K562 (cell line): Measurements from ENCODE around the gene INPP5E. TPM values are rescaled to one million over a fixed set of nuclear protein-coding genes. Genes with fewer than 3 reads are reported as not detected.

ENCODE experiments used
- ATAC-seq: fragments of 200-7000 bp; cut with Tn5 transposase; 3 replicates; pipeline ENCODE4 v1.9.1; 2020; ENCODE audit warnings: moderate library complexity
- BruUV-seq: library from RNA; stranded (reverse); fragments of 400-500 nt; replicated peaks from 2 replicates; lab custom pipeline; 2021; lab: Mats Ljungman, UMichigan
- CTCF ChIA-PET: fragments of 300-600 bp; formaldehyde crosslinking; extraction: SDS; loops from one replicate; lab custom pipeline; 2021; ENCODE audit warnings: low intra/inter-chr PET ratio; lab: Yijun Ruan, JAX
- POLR2A ChIA-PET: fragments of 300-600, 350-650 bp; sonication (Branson Sonifier 250); formaldehyde crosslinking; extraction: SDS; loops from one replicate; lab custom pipeline; 2021; ENCODE audit warnings: antibody characterized with exemption, inconsistent platforms; lab: Yijun Ruan, JAX
- DNase-seq, 4 experiments: peaks; one replicate each; pipeline versions ENCODE4 v3.0.0 to v3.0.0-alpha.2; 2011 to 2018; ENCODE audit warnings: low spot score in 3 of 4, mixed read lengths in 3 of 4; ENCODE audit errors: extremely low read depth in 1 of 4
- FAIRE-seq: peaks from 2 replicates; lab custom pipeline; 2011; peaks lifted over from hg19 to GRCh38; lab: Jason Lieb, UNC
- H2AFZ ChIP-seq: 2 replicates; pipeline ENCODE4 v1.6.0; 2011; ENCODE audit warnings: low read depth, low read length, control low read depth, inconsistent platforms
- H3K27ac ChIP-seq: fragments of 200-600 bp; 3 replicates; pipeline ENCODE4 v1.8.0; 2011; ENCODE audit warnings: low read depth, mild to moderate bottlenecking, control low read depth, inconsistent platforms, low read length, moderate library complexity, mixed read lengths; ENCODE audit errors: extremely low read depth
- H3K27me3 ChIP-seq, 2 experiments: fragments of 300-600 bp in 1 of 2; 2 replicates in 1 of 2; 3 replicates in 1 of 2; pipeline versions ENCODE4 v1.6.0 to v1.8.0; 2011; ENCODE audit warnings: inconsistent platforms in 2 of 2, low read length in 2 of 2, mild to moderate bottlenecking in 1 of 2, mixed read lengths in 1 of 2, moderate library complexity in 1 of 2; ENCODE audit not compliant: control insufficient read depth in 2 of 2, insufficient read depth in 2 of 2
- H3K36me3 ChIP-seq: fragments of 300-600 bp; 3 replicates; pipeline ENCODE4 v1.8.0; 2011; ENCODE audit warnings: mild to moderate bottlenecking, low read length, inconsistent platforms; ENCODE audit not compliant: control insufficient read depth, insufficient read depth
- H3K4me1 ChIP-seq, 2 experiments: fragments of 200-600 bp in 1 of 2; replicated peaks in 1 of 2; 2 replicates in 1 of 2; 3 replicates in 1 of 2; pipeline versions ENCODE4 v1.5.1 to v1.8.0; 2011; ENCODE audit warnings: inconsistent platforms in 2 of 2, low read length in 2 of 2, mild to moderate bottlenecking in 1 of 2, mixed read lengths in 1 of 2, moderate library complexity in 1 of 2; ENCODE audit not compliant: control insufficient read depth in 2 of 2, insufficient read depth in 2 of 2
- H3K4me2 ChIP-seq: 2 replicates; pipeline ENCODE4 v1.6.1; 2011; ENCODE audit warnings: low read length, control low read depth, inconsistent platforms, mixed read lengths; ENCODE audit not compliant: insufficient read depth
- H3K4me3 ChIP-seq: fragments of 200-600 bp; sonication (generic), shearing (Covaris generic); 2 replicates; pipeline ENCODE4 v1.5.1; 2016; ENCODE audit warnings: control low read depth, inconsistent platforms
- H3K79me2 ChIP-seq: fragments of 200-600 bp; 3 replicates; pipeline ENCODE4 v1.8.0; 2011; ENCODE audit warnings: low read length, inconsistent platforms; ENCODE audit not compliant: control insufficient read depth, insufficient read depth
- H3K9ac ChIP-seq, 2 experiments: 2 replicates each; pipeline versions ENCODE4 v1.6.0 to v1.6.1; 2011; ENCODE audit warnings: low read depth in 2 of 2, low read length in 2 of 2, control low read depth in 1 of 2, inconsistent platforms in 1 of 2, mild to moderate bottlenecking in 1 of 2, mixed read lengths in 1 of 2; ENCODE audit not compliant: insufficient read depth in 1 of 2
- H3K9me1 ChIP-seq: one replicate; pipeline ENCODE4 v1.6.0; 2011; ENCODE audit warnings: inconsistent platforms, mild to moderate bottlenecking, low read length, moderate library complexity; ENCODE audit not compliant: control insufficient read depth, insufficient read depth
- H3K9me3 ChIP-seq: replicated peaks from 2 replicates; pipeline ENCODE4 v1.5.1; 2011; ENCODE audit warnings: low read depth, low read length, inconsistent platforms; ENCODE audit not compliant: control insufficient read depth, insufficient read depth
- H4K20me1 ChIP-seq: replicated peaks from 2 replicates; pipeline ENCODE4 v1.6.1; 2011; ENCODE audit warnings: low read length, inconsistent platforms, mixed read lengths; ENCODE audit not compliant: control insufficient read depth, insufficient read depth
- CTCF ChIP-seq, 3 experiments: IDR thresholded peaks in 2 of 3; conservative IDR thresholded peaks in 1 of 3; 2 replicates each; pipeline ENCODE4 v1.5.1; 2011 to 2012; ENCODE audit warnings: low read length in 3 of 3, mild to moderate bottlenecking in 3 of 3, control low read depth in 2 of 3, improper control_type of control experiment in 1 of 3, inconsistent platforms in 1 of 3, low read depth in 1 of 3, mixed read lengths in 1 of 3, moderate library complexity in 1 of 3; ENCODE audit not compliant: insufficient read depth in 2 of 3
- ETV5 ChIP-seq: sonication (generic); formaldehyde crosslinking; IDR thresholded peaks from 2 replicates; pipeline ENCODE4 v1.4.0; 2020; ENCODE audit warnings: low read depth, mild to moderate bottlenecking, missing genetic modification reagents
- HEY1 ChIP-seq: fragments of 250-450 bp; sonication (Bioruptor Pico); IDR thresholded peaks from 2 replicates; pipeline ENCODE4 v1.5.0; 2020; ENCODE audit warnings: mild to moderate bottlenecking, moderate library complexity, borderline replicate concordance
- MCM7 ChIP-seq, 2 experiments: fragments of 450-650 bp; IDR thresholded peaks; 2 replicates each; pipeline ENCODE4 v1.6.1; 2016 to 2018
- PML ChIP-seq: IDR thresholded peaks from 2 replicates; pipeline ENCODE4 v1.6.1; 2012; ENCODE audit warnings: low read length, inconsistent platforms
- SP2 ChIP-seq: IDR thresholded peaks from 2 replicates; pipeline ENCODE4 v1.6.1; 2011; ENCODE audit warnings: mild to moderate bottlenecking, low read depth, low read length, moderate library complexity; ENCODE audit not compliant: poor library complexity, severe bottlenecking; ENCODE audit errors: extremely low read depth
- STAG1 ChIP-seq: sonication (generic); formaldehyde crosslinking; IDR thresholded peaks from 2 replicates; pipeline ENCODE4 v1.5.0; 2020; ENCODE audit warnings: missing genetic modification reagents, borderline replicate concordance
- TAF9B ChIP-seq: fragments of 450-650 bp; IDR thresholded peaks from 2 replicates; pipeline ENCODE4 v1.6.1; 2018; ENCODE audit warnings: mild to moderate bottlenecking; ENCODE audit not compliant: partially characterized antibody
- ZBTB40 ChIP-seq, 2 experiments: fragments of 450-650 bp in 1 of 2; sonication (generic) in 1 of 2; formaldehyde crosslinking in 1 of 2; IDR thresholded peaks; 2 replicates each; pipeline versions ENCODE4 v1.7.1 to v1.9.0; 2016 to 2022; ENCODE audit warnings: inconsistent platforms in 1 of 2, mild to moderate bottlenecking in 1 of 2, missing genetic modification reagents in 1 of 2
- ZNF507 ChIP-seq: conservative IDR thresholded peaks from 2 replicates; pipeline ENCODE4 v1.6.1; 2017; ENCODE audit warnings: missing genetic modification characterization, missing compliant biosample characterization
- WGBS: fragments of 100-300 bp; shearing (Covaris generic); methylation state at CpG from one replicate; pipeline ENCODE4 v1.1.6; 2016; ENCODE audit warnings: low coverage, mixed read lengths; ENCODE audit not compliant: insufficient coverage; ENCODE audit errors: missing lambda C conversion rate; 5-methylcytosine and 5-hydroxymethylcytosine counted together
- in situ Hi-C: fragments of 300-500 bp; cut with MboI; formaldehyde crosslinking; loops from 4 replicates; pipeline ENCODE4 v1.15.0; 2018; ENCODE audit warnings: inconsistent platforms, mixed read lengths
- intact Hi-C: fragments of 100-400 bp; cut with micrococcal nuclease; formaldehyde crosslinking; loops from 2 replicates; pipeline ENCODE4 v1.14.2; 2022
- polyA plus RNA-seq, 8 experiments: library from polyadenylated mRNA; depleted of rRNA in 4 of 8; stranded (reverse) in 5 of 8; unstranded in 3 of 8; fragments of >200 nt; fragmentation: Nextera tagmentation in 2 of 8; fragmentation: Illumina TruSeq in 1 of 8; extraction: Ambion mirVana in 2 of 8; extraction: Trizol in 1 of 8; gene quantifications; 2 replicates each; pipeline versions ENCODE4 v1.2.1 to v1.2.3, GENCODE V29; 2011 to 2014; ENCODE audit warnings: inconsistent platforms in 1 of 8, missing spikeins in 1 of 8
- total RNA-seq, 7 experiments: library from RNA; depleted of rRNA in 6 of 7; stranded (reverse); fragments of >200 nt in 6 of 7; fragmentation: Illumina TruSeq in 2 of 7; extraction: Trizol in 2 of 7; gene quantifications; 2 replicates each; pipeline versions ENCODE4 v1.2.1 to v1.2.3, GENCODE V29; 2011 to 2021; ENCODE audit warnings: low replicate concordance in 1 of 7

The INPP5E gene
- total and polyA plus RNA-seq, 9 of the 15 experiments (the other 6 are each of a cell fraction or from before 2014, with no cell fraction given): 0.38 to 17.4 (median 4.9) TPM

GRCh38 chr9:136380381-136380780 lies 59.3 kb downstream of the INPP5E start:
- Histone ChIP-seq H3K4me3 (no peak overlapping the region), H3K4me2 (no peak overlapping the region), H3K27me3 (no peaks in the 10 kb centered on the region), H3K4me1 (peaks cover 0 to 42% of the 10 kb centered on the region in 2 experiments; a peak in 1 of 5 replicates), H4K20me1 (no peaks in the 10 kb centered on the region), H3K9me3 (no peaks in the 10 kb centered on the region), H3K79me2 (no peaks in the 10 kb centered on the region), H3K9me1 (no peaks in the 10 kb centered on the region), H2AFZ (no peak overlapping the region), H3K36me3 (peaks cover 98% of the 10 kb centered on the region; the same call in 2 of the 3 replicates), H3K27ac (no peak overlapping the region), H3K9ac (no peak overlapping the region; a peak in 1 of 4 replicates)
- ATAC-seq: no peak
- no peak for FAIRE-seq
- ChIA-PET CTCF (no interaction called here), POLR2A (no interaction called here)
- TF ChIP-seq ZNF507 (no peak), PML (no peak), CTCF (IDR thresholded peaks at IDR 0.05 in 2 of 3, conservative IDR thresholded peaks at IDR 0.05 in 1 of 3; ENCODE audit: insufficient read depth in 2 of 3, low read depth in 1 of 3, low read length in 3 of 3) (no peak), SP2 (no peak), TAF9B (no peak), ETV5 (CRISPR knock-in tag) (no peak), HEY1 (CRISPR knock-in tag) (no peak), MCM7 (IDR thresholded peaks at IDR 0.05) (no peak), ZBTB40 (IDR thresholded peaks at IDR 0.05) (no peak), ZBTB40 (CRISPR knock-in tag; IDR thresholded peaks at IDR 0.05) (no peak), STAG1 (CRISPR knock-in tag) (no peak)
- no TSS peak for BruUV-seq
- DNase-seq: no peak
- intact Hi-C loops: no loop called here
- 91% methylated on average over 9 of the region's 17 CpGs for WGBS
- in situ Hi-C loops: no loop called here
